ENCODE results near the gene STIMATE.

STIMATE gene

DNA sequence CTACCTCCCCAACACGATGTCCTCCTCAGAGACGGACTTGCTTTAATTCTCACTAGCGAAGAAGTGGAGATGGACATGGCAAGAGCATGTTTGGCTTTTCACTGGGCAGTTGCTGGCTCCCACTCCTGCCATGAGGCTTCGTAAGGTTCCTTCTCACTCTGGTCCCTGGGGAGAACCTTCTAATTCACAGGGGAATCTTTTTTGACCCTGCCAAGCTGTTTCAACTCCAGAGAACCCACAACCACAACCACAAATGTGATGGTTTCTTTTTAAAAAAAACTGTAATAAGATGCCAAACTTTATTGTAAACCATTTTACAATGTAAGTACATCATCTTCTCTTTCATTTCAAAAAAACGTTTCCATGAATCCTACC is 60.9 kb downstream of the STIMATE start:
- FAIRE-seq (no peak), DNase-seq (ENCODE audit: insufficient read length, low spot score) (no peak)
- no peak for TF ChIP-seq POLR2A (IDR thresholded peaks at IDR 0.05; ENCODE audit: low read depth, low read length)

DNA sequence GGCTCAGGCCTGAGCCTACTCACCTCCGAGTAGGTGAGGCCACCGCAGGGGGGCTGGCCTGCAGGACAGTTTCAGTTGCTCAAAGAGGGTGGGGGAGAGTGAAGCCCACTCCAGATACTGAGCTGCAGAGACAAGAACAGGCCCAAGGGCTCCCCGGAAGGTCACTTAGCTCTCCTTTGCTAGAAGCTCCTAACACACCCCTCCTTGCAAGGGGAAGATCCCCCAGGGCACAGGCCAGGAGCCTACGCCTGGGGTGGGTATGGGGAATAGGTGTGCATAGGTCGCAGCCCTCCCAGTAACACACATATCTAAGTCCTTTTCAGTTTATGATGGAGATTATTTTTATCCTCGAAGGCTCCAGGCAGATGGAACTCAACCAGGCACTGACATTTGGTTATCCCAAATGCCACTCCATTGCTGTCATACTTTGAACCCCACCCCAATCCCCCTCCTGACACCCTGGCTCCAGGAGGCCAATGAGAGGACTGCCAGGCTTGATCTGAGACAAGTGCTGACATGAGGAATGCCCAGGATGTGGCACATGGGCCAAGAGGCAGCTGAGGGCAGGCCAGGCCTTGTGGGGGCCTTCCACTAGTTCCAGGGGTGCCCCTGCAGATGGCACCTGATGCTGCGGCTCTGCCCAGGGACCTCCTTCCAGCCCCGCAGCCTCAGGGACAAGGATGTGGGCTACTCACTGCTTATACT is 61.4 kb downstream of the STIMATE start:
- FAIRE-seq, result no peak
- TF ChIP-seq POLR2A (IDR thresholded peaks at IDR 0.05; ENCODE audit: low read depth, low read length), result no peak
- no peak for DNase-seq (ENCODE audit: insufficient read length, low spot score)

DNA sequence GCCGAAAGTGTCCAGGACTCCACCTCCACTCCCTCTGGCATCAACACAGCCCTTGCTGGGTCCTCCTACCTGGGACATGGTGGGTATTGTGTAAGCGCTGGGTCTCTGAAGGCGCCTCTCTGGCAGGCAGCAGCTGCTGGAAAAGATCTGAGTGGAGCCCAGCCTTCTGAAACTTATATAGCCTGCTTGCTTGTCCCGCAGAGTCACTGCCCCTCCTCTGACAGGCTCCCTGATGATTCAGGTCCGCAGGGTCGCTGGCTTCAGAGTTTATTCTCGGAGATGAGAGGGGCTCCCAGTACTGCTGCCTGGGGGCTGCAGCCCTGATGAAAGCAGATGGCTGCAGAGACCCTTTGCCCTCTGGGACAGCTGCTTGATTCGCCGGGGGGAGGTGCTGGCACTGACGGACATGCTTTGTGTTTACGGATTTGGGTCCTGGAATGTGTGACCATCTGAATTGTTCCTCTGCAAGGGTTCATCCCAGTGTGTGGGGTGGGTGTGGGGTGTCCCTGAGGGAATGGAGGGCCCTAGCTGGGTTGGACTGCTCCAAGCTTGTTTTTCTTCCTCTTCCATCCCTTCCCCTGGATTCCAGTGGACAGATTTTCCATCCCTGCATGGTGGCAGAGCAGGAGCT is 62.4 kb downstream of the STIMATE start, which contains the start of gene MUSTN1:
MUSTN1 (minus strand) TSS at position 149 of the 631 bp plus-strand sequence; CDS start at position 78, 71 bp downstream.
- TF ChIP-seq POLR2A (IDR thresholded peaks at IDR 0.05; ENCODE audit: low read depth, low read length), result no peak
- FAIRE-seq, result no peak
- no peak for DNase-seq (ENCODE audit: insufficient read length, low spot score)

DNA sequence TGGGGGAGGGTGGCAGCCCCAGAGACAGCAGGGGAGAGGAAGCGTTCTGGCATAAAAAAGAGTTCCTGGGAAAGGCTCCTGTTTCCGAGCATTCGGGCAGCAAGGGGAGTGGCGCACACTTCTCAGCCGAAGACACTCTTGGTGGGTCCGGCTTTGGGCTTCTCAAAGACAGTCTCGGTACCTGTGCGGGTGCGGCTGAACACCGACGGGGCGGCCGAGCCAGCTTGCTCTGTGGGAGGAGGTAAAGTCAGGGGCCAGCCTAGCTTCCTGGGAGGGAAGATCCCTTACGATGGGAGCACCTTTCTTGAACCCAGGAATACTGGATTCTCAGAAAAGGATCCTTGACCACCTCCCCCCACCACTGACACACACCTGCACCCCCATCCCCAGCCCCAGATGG is 64.1 kb downstream of the STIMATE start:
- FAIRE-seq (no peak), DNase-seq (ENCODE audit: insufficient read length, low spot score) (no peak)
- TF ChIP-seq POLR2A (IDR thresholded peaks at IDR 0.05; ENCODE audit: low read depth, low read length), result no peak

DNA sequence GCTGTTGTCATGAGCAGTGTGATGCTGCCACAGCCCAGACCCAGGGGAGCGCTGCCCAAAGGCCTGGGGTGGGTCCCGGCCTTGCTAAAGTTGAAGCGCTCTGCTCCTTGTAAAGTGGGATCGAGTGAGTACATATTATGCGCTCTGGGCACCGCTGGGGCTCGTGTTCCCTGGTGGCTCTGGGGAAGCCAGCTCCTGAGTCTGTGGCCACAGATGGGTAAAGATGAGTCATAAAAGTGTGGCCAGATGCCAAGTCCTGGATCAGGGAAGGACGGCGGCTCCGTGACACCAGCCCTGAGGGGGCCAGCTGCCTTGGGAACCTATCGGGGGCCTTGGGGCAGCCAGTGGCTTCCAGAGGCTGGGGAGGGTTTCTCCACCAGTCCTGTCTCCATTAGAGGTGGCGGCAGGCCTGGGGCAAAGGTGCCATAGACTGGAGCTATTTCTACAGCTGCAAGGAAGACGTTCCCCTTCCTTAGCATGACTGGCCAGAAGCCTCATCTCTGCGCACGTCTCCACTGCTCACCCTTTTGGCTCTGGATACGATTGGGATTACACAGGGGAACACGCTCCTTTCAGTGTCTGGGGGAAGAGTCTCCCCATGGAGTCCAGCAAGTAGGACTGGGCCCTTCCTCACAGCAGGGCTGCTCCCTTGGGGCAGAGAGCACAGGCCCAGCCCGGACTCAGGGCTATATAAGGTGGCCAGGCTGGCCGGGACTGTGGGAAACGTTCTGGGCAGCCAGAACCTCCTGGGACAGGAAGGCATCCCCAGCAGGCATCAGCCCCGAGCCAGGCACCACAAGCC is 65.6 kb downstream of the STIMATE start:
- FAIRE-seq (peak; percentile 61), DNase-seq (ENCODE audit: insufficient read length, low spot score) (peak; percentile 83)
- no peak for TF ChIP-seq POLR2A (IDR thresholded peaks at IDR 0.05; ENCODE audit: low read depth, low read length)

DNA sequence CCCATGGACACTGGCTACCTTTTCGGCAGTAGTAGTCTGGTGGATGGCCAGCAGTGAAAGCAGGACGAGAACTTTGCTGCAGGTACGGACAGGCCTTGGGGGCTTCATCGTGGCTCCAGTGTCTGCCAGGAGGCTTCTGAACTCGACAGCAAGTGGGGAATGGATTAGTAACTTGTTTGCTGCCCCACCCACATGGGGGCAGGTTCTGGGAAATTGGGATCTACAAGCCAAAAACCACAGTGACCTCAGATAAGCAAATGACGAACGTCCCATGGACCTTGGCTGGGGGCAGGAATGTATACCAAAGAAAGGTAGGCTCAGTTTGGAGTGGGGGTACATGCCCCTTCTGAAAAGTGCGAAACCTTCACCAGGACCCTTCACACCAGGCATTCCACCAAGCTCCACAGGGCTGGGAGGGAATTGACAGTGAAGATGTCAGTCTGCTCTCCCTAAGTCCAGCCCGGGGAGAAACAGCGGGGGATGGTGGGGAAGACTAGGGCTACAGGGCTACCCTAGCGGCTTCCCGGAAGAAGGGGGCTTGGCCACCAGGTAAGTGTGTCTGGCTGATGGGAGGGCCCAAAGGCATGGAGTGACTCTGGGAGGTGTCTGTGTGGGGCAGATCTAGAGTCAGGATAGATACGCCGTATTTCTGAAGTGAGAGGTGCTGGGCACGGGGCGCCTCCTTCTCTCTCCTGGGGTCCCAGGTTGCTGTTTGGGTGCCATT is 66.7 kb downstream of the STIMATE start, which contains the start of gene ITIH4:
ITIH4 (minus strand) TSS at position 138 of the 724 bp plus-strand sequence; CDS start at position 108, 30 bp downstream.
- no peak for FAIRE-seq
- no peak for DNase-seq (ENCODE audit: insufficient read length, low spot score)
- no peak for TF ChIP-seq POLR2A (IDR thresholded peaks at IDR 0.05; ENCODE audit: low read depth, low read length)

DNA sequence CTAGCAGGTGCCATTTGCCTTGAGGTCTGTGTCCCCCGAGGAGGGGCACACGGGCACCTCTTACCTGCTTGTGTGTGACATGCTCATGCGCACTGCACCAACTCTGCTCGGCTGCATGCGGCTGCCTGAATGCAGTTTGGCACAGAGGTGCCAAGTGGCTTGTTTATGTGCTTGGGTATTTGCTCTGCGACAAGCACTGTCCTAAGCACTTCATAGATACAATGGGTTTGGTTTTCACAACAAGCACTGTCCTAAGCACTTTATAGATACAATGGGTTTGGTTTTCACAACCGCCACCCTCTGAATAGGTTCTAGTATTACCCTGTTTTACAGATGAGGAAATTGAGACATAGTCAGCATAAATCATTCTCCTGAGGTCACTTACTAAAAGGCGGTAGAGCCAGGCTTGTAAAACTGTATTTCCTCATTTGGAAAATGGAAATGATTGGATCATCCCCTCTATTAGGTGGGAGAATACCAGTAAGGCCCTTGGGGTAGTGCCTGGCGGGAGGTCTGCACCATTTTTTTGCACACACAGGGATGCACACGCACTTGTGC is 67.4 kb downstream of the STIMATE start:
- DNase-seq (ENCODE audit: insufficient read length, low spot score) (no peak), FAIRE-seq (no peak)
- TF ChIP-seq POLR2A (IDR thresholded peaks at IDR 0.05; ENCODE audit: low read depth, low read length), result no peak

DNA sequence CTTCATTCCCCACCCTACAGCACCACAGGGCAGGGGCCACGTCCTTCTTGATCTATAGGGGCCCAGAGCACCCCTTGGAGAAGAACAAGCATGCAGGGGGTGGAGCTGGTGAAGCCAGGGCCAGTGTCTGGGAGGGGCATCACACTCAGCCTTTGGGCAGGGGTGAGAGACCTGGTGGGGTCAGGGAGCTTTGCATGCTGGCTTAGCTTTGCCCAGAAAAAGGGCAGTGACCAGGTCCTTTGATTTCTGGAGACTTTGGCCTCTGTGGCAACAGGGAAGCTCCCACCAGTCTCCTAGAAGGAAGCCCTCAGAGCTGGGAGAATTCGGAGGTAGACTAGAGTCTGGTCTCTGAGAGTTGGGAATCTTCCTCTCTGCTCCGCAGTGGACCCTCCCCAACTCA is 67.9 kb downstream of the STIMATE start:
- FAIRE-seq (no peak), DNase-seq (ENCODE audit: insufficient read length, low spot score) (no peak)
- no peak for TF ChIP-seq POLR2A (IDR thresholded peaks at IDR 0.05; ENCODE audit: low read depth, low read length)

DNA sequence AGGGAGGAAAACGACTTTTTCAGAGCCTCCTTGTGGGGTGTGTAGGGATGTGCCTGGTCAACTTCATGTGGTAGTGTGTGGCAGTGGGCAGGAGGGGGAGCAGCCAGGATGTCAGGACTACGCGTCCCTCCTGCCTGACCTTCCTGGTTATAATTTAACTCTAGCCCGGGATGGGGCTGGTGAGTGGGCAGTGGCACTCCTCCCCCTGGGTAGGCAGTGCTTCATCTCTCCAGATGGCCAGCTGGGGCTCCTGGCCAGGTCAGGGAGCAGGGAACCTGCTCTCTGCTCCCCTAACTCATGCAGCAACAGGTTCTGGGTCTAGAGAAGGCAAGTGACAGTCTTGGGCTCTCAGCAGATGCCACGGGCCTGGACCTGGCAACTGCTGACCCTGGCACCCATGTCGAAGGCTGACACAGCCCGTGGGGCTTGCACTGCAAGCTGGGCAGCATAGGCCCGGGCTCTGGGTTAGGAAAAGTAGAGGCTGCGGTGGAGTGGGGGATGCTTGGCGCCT is 69.4 kb downstream of the STIMATE start:
- no peak for DNase-seq (ENCODE audit: insufficient read length, low spot score)
- FAIRE-seq, result no peak

DNA sequence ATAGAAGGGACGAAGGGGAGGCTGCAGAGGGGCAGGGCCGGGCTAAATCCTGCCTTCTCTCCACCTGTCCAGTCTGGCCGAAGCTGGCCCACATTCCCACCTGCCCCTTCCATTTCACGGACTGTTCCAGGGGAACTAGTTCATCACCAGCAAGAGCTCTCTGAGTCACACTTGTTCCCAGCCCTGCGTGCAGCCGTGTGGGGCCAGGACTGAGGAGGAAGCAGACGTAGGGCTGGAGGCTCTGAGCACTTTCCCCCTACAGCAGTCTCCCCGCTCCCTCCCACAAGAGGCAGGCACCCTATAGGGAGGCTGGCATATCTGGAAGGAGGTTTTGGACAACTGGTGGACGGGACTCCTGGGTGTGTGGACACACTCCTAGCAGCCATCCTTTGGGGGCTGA is 69.9 kb downstream of the STIMATE start:
- TF ChIP-seq POLR2A (IDR thresholded peaks at IDR 0.05; ENCODE audit: low read depth, low read length), result no peak
- FAIRE-seq (no peak), DNase-seq (ENCODE audit: insufficient read length, low spot score) (peak; percentile 44)

More for the DNA sequence above, 69.4 kb downstream of the STIMATE start:
- no peak for TF ChIP-seq POLR2A (IDR thresholded peaks at IDR 0.05; ENCODE audit: low read depth, low read length)

DNA sequence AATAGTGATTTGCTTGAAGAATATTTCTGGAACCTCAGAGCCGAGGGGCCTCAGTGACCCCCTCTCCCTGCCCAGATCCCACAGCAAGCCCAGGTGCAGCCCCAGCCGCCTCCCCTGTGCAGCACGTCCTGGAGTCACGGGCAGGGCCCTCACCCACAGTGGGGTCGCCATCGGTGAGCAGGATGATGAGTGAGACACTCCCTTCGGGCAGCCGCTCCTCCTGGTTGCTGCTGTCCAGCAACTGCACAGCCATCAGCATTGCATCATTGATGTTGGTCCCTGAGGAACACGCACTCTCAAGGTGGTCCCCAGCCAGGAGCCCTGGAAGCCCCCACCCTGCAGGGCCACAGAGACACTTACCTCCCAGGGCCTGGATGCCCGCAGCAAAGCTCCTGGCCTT is 73.3 kb downstream of the STIMATE start:
- FAIRE-seq (no peak), DNase-seq (ENCODE audit: insufficient read length, low spot score) (no peak)
- no peak for TF ChIP-seq POLR2A (IDR thresholded peaks at IDR 0.05; ENCODE audit: low read depth, low read length)

DNA sequence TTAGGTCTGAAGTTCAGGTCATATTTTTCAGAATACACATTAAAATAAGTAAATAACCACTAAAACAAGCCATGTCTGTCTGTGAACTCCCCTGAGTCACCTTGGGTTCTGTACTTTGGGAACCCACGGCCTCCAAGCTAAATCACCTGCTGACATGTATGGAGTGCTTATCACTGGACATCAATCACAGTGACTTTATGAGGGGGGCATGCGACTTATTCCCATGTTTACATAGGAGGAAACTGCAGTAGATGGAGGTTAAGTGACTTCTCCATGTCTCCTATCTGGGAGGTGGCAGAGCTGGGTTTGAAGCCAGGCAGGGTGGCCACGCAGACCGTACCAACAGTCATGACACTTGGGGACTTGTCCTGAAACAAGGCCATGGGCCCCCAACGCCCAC is 75.0 kb downstream of the STIMATE start:
- no peak for TF ChIP-seq POLR2A (IDR thresholded peaks at IDR 0.05; ENCODE audit: low read depth, low read length)
- FAIRE-seq (no peak), DNase-seq (ENCODE audit: insufficient read length, low spot score) (no peak)

DNA sequence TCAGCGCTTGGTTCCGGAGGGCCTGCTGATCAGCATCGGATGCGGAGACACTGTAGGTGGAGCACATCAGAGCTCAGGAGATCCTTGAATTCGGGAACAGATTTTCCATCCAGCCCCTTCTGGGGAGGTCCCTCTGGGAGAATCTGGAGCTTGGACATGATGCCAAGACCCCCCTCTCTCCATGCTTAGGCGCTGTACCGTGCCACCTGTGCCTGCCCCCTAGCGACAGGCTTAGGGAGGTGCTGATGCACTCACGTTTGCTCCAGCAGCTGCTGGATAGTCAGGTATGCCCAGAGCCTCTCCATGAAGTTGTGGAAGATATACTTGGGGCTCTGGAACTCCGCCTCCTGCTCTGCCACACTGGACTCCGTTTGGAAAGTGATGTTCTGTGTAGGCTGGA is 76.6 kb downstream of the STIMATE start:
- no peak for FAIRE-seq
- no peak for DNase-seq (ENCODE audit: insufficient read length, low spot score)
- TF ChIP-seq POLR2A (IDR thresholded peaks at IDR 0.05; ENCODE audit: low read depth, low read length), result no peak

Data from H54 (cell line).